MM.1S (cell line): Measurements from ENCODE around the gene SETBP1.

Experiments
- EZH2 ChIP-seq: fragments of 300-600 bp; sonication (generic); optimal IDR thresholded peaks from 2 replicates; pipeline ENCODE3; 2017; ENCODE audit warnings: low read depth, mild to moderate bottlenecking, antibody characterized with exemption, low read length, mixed read lengths
- EZH2phosphoT487 ChIP-seq: fragments of 300-600 bp; sonication (generic); IDR thresholded peaks from 2 replicates; pipeline ENCODE4 v1.6.1; 2018; ENCODE audit warnings: antibody characterized with exemption, low read length
- TF ChIP-seq, protein P1 (sequence below): fragments of 300-600 bp; sonication (generic); IDR thresholded peaks from 2 replicates; pipeline ENCODE4 v1.5.1; 2016; ENCODE audit warnings: antibody characterized with exemption, low read length, mixed read lengths

DNA sequence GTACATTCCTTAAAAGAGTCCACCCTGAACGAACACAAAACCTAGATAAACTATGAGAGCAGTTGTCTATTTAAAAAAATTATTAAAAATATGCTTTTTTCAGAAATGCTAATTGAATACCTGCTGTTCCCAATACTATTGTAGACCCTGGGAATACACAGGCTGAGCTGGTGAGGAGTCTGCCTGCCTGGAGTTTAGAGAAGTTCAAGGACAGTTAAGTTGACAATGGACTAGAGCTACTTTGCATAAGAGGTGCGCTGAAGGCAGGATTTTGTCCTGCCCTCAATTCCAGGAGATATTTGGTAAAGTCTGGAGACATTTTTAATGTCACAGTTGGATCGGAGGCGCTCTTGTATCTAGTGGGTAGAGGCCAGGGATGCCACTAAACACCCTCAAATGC is 110.2 kb downstream of the SETBP1 start:
- TF ChIP-seq, protein P1, sequence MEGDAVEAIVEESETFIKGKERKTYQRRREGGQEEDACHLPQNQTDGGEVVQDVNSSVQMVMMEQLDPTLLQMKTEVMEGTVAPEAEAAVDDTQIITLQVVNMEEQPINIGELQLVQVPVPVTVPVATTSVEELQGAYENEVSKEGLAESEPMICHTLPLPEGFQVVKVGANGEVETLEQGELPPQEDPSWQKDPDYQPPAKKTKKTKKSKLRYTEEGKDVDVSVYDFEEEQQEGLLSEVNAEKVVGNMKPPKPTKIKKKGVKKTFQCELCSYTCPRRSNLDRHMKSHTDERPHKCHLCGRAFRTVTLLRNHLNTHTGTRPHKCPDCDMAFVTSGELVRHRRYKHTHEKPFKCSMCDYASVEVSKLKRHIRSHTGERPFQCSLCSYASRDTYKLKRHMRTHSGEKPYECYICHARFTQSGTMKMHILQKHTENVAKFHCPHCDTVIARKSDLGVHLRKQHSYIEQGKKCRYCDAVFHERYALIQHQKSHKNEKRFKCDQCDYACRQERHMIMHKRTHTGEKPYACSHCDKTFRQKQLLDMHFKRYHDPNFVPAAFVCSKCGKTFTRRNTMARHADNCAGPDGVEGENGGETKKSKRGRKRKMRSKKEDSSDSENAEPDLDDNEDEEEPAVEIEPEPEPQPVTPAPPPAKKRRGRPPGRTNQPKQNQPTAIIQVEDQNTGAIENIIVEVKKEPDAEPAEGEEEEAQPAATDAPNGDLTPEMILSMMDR, result no peak
- no peak for TF ChIP-seq EZH2
- no peak for TF ChIP-seq EZH2phosphoT487
